WERI-Rb-1 (cell line): ENCODE measurements around the gene CCNB1IP1.

Source experiments
- DNase-seq: peaks from one replicate; pipeline ENCODE4 v3.0.0-alpha.2; 2020
- H3K27ac ChIP-seq: fragments of 250-450 bp; sonication (Bioruptor Pico); 2 replicates; pipeline ENCODE4 v1.5.1; 2020; ENCODE audit warnings: mild to moderate bottlenecking, moderate library complexity
- H3K27me3 ChIP-seq: fragments of 250-450 bp; sonication (Bioruptor Pico); 2 replicates; pipeline ENCODE4 v1.5.1; 2021; ENCODE audit warnings: mild to moderate bottlenecking, low read depth, moderate library complexity; ENCODE audit not compliant: insufficient read depth, severe bottlenecking
- H3K36me3 ChIP-seq: fragments of 250-450 bp; sonication (Bioruptor Pico); 2 replicates; pipeline ENCODE4 v1.5.1; 2020; ENCODE audit warnings: mild to moderate bottlenecking, moderate library complexity
- H3K4me3 ChIP-seq: 2 replicates; pipeline ENCODE4 v1.5.1; 2011; ENCODE audit warnings: low read depth, mild to moderate bottlenecking, control low read depth, low read length
- H3K9me3 ChIP-seq: fragments of 250-450 bp; sonication (Bioruptor Pico); 2 replicates; pipeline ENCODE4 v1.5.1; 2021; ENCODE audit warnings: mild to moderate bottlenecking, moderate library complexity; ENCODE audit not compliant: severe bottlenecking
- CTCF ChIP-seq: IDR thresholded peaks from 2 replicates; pipeline ENCODE4 v1.5.1; 2011; ENCODE audit warnings: low read depth, mild to moderate bottlenecking, control low read depth, inconsistent platforms, low read length

The CCNB1IP1 gene

GRCh38 chr14:20317720-20318119 is 15.4 kb downstream of the CCNB1IP1 start:
- peaks cover 74% of the 10 kb centered on the region for H3K36me3 ChIP-seq
- no peaks in the 10 kb centered on the region for H3K27me3 ChIP-seq
- no peaks in the 10 kb centered on the region for H3K9me3 ChIP-seq
- no peak for DNase-seq
- H3K27ac ChIP-seq: no peak overlapping the region
- H3K4me3 ChIP-seq: no peak overlapping the region
- no peak for TF ChIP-seq CTCF

DNA sequence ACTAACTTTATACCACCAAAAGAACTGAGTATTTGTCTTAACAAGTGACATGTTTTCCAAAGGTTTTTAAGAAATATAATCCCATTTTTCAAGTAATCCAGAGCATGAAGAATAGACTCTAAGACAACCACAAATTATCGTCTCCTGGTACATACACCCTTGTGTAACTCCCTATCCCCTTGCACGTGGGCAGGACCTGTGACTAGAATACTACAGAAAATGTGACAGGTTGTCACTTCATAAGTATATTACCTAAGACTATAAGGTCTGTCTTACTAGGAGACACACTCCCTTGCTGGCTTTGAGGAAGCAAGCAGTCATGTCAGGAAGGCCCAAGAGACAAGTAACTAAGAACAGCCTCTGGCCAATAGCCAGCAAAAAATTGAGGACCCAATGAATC is 19.1 kb downstream of the CCNB1IP1 start:
- peaks cover 67% of the 10 kb centered on the region for H3K36me3 ChIP-seq

GRCh38 chr14:20306079-20306423 is 27.0 kb downstream of the CCNB1IP1 start:
- Histone ChIP-seq H3K27me3 (no peaks in the 10 kb centered on the region), H3K27ac (no peak overlapping the region), H3K4me3 (peak overlapping the region; percentile 82), H3K36me3 (no peaks in the 10 kb centered on the region), H3K9me3 (no peaks in the 10 kb centered on the region)
- no peak for TF ChIP-seq CTCF
- no peak for DNase-seq

More for the DNA sequence above, 19.1 kb downstream of the CCNB1IP1 start:
- no peaks in the 10 kb centered on the region for H3K27me3 ChIP-seq
- H3K4me3 ChIP-seq: no peak overlapping the region
- H3K9me3 ChIP-seq: no peaks in the 10 kb centered on the region
- H3K27ac ChIP-seq: no peak overlapping the region
- no peak for DNase-seq
- no peak for TF ChIP-seq CTCF

DNA sequence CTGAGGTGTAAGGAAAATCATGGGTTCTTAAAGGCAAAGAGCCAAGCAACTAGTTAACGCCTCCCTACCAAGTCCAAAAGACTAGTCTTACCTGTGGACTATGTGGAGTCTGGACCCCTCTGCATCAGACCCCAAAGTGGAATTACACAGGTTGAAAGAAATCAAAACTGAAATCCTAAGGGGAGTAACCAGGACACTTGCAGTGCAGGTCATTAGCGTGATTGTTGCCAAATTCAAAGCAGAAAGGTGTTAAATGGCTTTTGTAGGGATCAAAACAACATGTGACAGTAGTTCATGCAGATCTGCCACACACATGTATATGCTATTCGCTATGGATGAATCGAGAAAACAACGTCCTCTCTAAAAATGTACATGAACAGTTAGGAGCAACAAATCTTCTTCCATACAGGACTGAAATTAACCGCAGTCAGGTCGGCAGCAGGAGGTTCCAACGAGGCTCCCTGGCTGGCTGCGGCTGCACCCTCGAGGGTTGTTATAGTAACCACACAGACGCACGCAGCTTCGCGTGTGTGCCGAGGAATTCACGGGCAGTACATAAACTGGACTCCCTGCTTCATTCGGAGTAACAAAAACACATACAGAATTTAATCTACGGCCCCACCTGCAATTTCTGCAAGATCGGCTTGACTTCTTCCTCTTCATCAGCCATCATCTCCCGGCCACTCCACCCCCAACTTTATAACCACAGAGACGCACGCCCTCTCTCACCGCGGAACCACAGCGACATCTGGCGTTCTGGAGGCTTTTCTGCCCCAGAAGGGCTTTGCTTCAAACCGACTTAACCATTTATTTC is 27.6 kb downstream of the CCNB1IP1 start, which contains the start of gene TTC5:
TTC5 (minus strand) TSS at position 687 of the 814 bp plus-strand sequence; CDS start at position 673, 14 bp downstream.
- TF ChIP-seq CTCF: peak; percentile 89
- Histone ChIP-seq H3K27ac (no peak within 1 kb of the TSS), H3K4me3 (peak within 1 kb of the TSS; percentile 82), H3K9me3 (no peaks in the 10 kb centered on the region), H3K27me3 (no peaks in the 10 kb centered on the region), H3K36me3 (peaks cover 2% of the 10 kb centered on the region)
- DNase-seq: peak; percentile 83

GRCh38 chr14:20302042-20302755 is 30.9 kb downstream of the CCNB1IP1 start:
- Histone ChIP-seq H3K36me3 (peaks cover 22% of the 10 kb centered on the region), H3K9me3 (no peaks in the 10 kb centered on the region), H3K27me3 (no peaks in the 10 kb centered on the region), H3K27ac (no peak overlapping the region), H3K4me3 (no peak overlapping the region)
- TF ChIP-seq CTCF: no peak
- DNase-seq: no peak
